GM18519 (cell line): Measurements from ENCODE around the gene HOXA7.

Experiments used
- ATAC-seq: cut with Tn5 transposase; IDR thresholded peaks from one replicate; pipeline ENCODE4 v1.9.1; 2021; ENCODE audit warnings: mild to moderate bottlenecking, moderate library complexity; ENCODE audit not compliant: unreplicated experiment, low FRiP score

Gene HOXA7

GRCh38 chr7:27182861-27183681, 26.6 kb upstream of the HOXA7 start:
- ATAC-seq, result no peak

DNA sequence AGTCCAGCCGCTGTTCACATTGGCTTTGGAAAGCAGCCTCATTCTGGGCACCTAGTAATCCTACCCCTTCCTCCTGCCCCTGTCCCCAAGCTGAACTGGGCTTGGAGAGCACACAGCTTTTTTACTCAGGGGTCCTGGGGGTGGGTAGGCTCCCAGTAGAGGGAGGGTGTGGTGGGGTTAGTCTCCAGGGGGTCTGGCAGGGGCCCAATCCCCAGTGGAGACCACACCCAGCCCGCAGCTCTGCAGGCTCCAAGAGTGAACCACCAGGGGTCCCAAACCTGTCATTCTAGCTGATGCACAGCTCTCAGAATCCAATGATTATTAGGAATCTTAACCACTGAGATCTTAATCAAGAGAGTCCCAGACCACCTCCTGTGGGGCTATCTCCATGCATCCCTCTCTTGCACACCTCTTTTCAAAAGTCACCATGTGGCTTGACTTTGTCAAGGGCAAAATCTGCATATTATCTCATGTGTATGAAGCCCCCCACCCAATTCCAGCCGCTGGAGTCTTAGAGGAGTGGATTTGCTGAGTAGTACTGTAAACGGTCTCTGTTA, 25.9 kb upstream of the HOXA7 start:
- ATAC-seq, result no peak

GRCh38 chr7:27181795-27182275, 25.4 kb upstream of the HOXA7 start:
- no peak for ATAC-seq

GRCh38 chr7:27180431-27181420, 24.3 kb upstream of the HOXA7 start:
- ATAC-seq, result no peak

GRCh38 chr7:27179503-27180430, 23.3 kb upstream of the HOXA7 start:
- no peak for ATAC-seq

- ATAC-seq, result no peak
Observed at GRCh38 chr7:27179030-27179429, 22.6 kb upstream of the HOXA7 start.

- ATAC-seq, result no peak
Observed at GRCh38 chr7:27178366-27178765, 21.9 kb upstream of the HOXA7 start.

- ATAC-seq, result no peak
Observed at GRCh38 chr7:27177795-27178320, 21.4 kb upstream of the HOXA7 start.

- ATAC-seq, result no peak
Observed at GRCh38 chr7:27176962-27177794, 20.7 kb upstream of the HOXA7 start.

DNA sequence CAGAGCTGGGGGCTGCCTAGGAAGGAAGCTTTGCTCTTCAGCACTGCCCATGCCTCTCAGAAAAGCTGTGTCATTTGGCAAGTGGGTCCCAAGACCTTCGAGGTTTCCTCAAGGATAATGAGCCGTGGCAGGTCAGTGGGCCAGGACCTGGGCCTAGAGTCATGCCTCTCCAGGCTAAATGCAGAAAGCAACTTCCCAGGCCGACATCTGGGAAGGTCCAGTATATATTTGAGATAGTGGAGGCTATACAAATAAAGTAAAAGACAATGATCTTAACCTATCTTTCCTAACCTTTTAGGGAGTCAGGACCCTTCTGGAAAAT, 20.0 kb upstream of the HOXA7 start:
- no peak for ATAC-seq

- no peak for ATAC-seq
Observed at GRCh38 chr7:27175626-27176523, 19.4 kb upstream of the HOXA7 start.

GRCh38 chr7:27174874-27175625, 18.6 kb upstream of the HOXA7 start:
- ATAC-seq, result no peak

DNA sequence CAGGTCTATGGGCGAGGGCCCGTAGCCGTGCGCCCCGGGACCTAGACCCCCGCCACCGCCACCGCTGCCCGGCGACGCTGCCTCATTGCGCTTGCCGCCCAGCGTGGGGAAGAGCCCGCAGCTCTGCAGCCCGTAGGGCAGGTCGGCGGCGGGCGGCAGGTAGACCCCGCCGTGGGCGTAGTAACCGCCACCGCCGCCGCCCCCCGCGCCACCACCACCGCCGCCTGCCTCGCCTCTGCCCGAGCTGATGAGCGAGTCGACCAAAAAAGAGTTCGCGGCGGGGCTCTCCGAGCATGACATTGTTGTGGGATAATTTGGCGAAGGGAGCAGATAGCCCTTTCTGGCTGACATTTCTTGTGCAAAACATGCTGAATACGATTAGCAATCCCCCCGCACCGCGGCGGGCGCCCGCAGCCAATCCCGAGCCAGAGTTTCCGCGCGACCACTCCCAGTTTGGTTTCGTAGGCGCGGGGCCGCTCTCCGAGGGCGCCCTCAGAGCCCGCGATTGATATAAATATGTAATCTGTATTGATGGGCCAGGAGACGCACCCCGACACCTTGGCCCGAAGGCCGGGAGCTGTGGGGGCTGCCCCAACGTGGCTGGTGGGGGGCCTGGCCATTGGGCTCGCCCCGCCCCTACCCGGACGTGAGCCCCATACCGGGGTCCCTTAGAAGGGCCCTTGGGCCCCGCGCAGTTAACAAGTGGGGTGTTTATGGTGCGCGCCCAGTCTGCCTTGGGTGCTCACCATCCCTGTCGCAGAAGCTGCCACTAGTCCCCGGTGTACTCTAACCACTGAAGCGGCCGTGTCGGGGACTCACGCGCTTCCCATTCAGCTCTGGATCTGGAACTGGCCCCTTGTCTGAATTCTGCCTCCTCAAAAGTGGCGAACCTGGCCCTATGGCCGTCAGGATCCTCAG, 17.7 kb upstream of the HOXA7 start, which contains the start of gene HOXA10:
Gene HOXA10 (minus strand): TSS at position 365 of the 918 bp plus-strand sequence. CDS start 14 bp downstream, at position 351.
- no peak for ATAC-seq

GRCh38 chr7:27173511-27173955, 17.1 kb upstream of the HOXA7 start:
- ATAC-seq, result no peak

- ATAC-seq, result no peak
Observed at GRCh38 chr7:27172823-27173510, 16.5 kb upstream of the HOXA7 start.
